A673 (cell line): ENCODE measurements around the gene PCBP3. TPM values are rescaled to one million over a fixed set of nuclear protein-coding genes. Genes with fewer than 3 reads are reported as not detected.

ENCODE experiments used
- Bru-seq: library from RNA; stranded (reverse); fragments of 400-500 nt; gene quantifications from one replicate; lab custom pipeline; 2021; lab: Mats Ljungman, UMichigan
- BruChase-seq, 2 experiments: library from RNA; stranded (reverse); fragments of 400-500 nt; gene quantifications; one replicate each; lab custom pipeline; 2021; lab: Mats Ljungman, UMichigan
- BruUV-seq: library from RNA; stranded (reverse); fragments of 400-500 nt; replicated peaks from 2 replicates; lab custom pipeline; 2021; lab: Mats Ljungman, UMichigan
- CTCF ChIA-PET: fragments of 300-600 bp; sonication (Branson Sonifier 250); formaldehyde crosslinking; loops from one replicate; lab custom pipeline; 2022; ENCODE audit warnings: antibody characterized with exemption; lab: Charles Lee
- POLR2A ChIA-PET: fragments of 300-600 bp; sonication (Branson Sonifier 250); formaldehyde crosslinking; loops from one replicate; lab custom pipeline; 2022; ENCODE audit warnings: antibody characterized with exemption; ENCODE audit not compliant: low non-redundant PET; lab: Charles Lee
- DNase-seq: peaks from one replicate; pipeline ENCODE4 v3.0.0-alpha.2; 2015; ENCODE audit warnings: low spot score
- H3K27ac ChIP-seq: fragments of 200-600 bp; sonication (generic); 2 replicates; pipeline ENCODE4 v1.5.1; 2016; ENCODE audit warnings: mixed run types, low read depth, mild to moderate bottlenecking, mixed read lengths, antibody characterized with exemption, low read length; ENCODE audit not compliant: poor library complexity, severe bottlenecking
- H3K27me3 ChIP-seq: fragments of 200-600 bp; sonication (generic); replicated peaks from 2 replicates; pipeline ENCODE4 v1.6.1; 2017; ENCODE audit warnings: mixed run types, low read depth, mild to moderate bottlenecking, mixed read lengths, antibody characterized with exemption, low read length; ENCODE audit not compliant: insufficient read depth, poor library complexity
- H3K36me3 ChIP-seq: fragments of 200-600 bp; sonication (generic); 2 replicates; pipeline ENCODE4 v1.6.1; 2016; ENCODE audit warnings: mixed run types, mild to moderate bottlenecking, mixed read lengths, antibody characterized with exemption, low read length; ENCODE audit not compliant: insufficient read depth, poor library complexity, severe bottlenecking
- H3K4me1 ChIP-seq: fragments of 200-600 bp; sonication (generic); 2 replicates; pipeline ENCODE4 v1.6.1; 2017; ENCODE audit warnings: mixed run types, mild to moderate bottlenecking, mixed read lengths, antibody characterized with exemption, low read length; ENCODE audit not compliant: insufficient read depth, poor library complexity, severe bottlenecking
- H3K4me3 ChIP-seq: fragments of 200-600 bp; sonication (generic); 2 replicates; pipeline ENCODE4 v1.5.1; 2016; ENCODE audit warnings: low read depth, mixed run types, mild to moderate bottlenecking, mixed read lengths, low read length; ENCODE audit not compliant: poor library complexity, severe bottlenecking
- H3K9me3 ChIP-seq: fragments of 200-600 bp; sonication (generic); 2 replicates; pipeline ENCODE4 v1.6.1; 2016; ENCODE audit warnings: mixed run types, low read depth, mild to moderate bottlenecking, mixed read lengths, antibody characterized with exemption, low read length; ENCODE audit not compliant: poor library complexity, severe bottlenecking
- EZH2 ChIP-seq: fragments of 200-600 bp; sonication (generic); IDR thresholded peaks from 2 replicates; pipeline ENCODE4 v1.6.1; 2017; ENCODE audit warnings: borderline replicate concordance, low read depth, mild to moderate bottlenecking, mixed read lengths, antibody characterized with exemption, low read length; ENCODE audit not compliant: poor library complexity, severe bottlenecking
- intact Hi-C: fragments of 100-400 bp; cut with micrococcal nuclease; formaldehyde crosslinking; loops from one replicate; pipeline ENCODE4 v1.10.0; 2022; ENCODE audit not compliant: unreplicated experiment
- long read RNA-seq: library from polyadenylated mRNA; stranded (forward); transcript quantifications from one replicate; pipeline ENCODE4 v2.0.0, GENCODE V29; 2022
- total RNA-seq: library from RNA; stranded (reverse); gene quantifications from 2 replicates; pipeline ENCODE4 v1.2.3, GENCODE V29; 2021
- TF ChIP-seq, protein P1 (sequence below): fragments of 300-800, 200-600 bp; sonication (generic); conservative IDR thresholded peaks from 2 replicates; pipeline ENCODE4 v1.5.1; 2017; ENCODE audit warnings: low read depth, mild to moderate bottlenecking, antibody characterized with exemption, low read length, moderate library complexity, mixed read lengths

PCBP3 gene
- total RNA-seq (22.0 and 25.6 TPM in 2 replicates), Bru-seq, nascent RNA (percentile 66 among the genes with signal in this experiment), BruChase-seq, experiment 1, labeled RNA remaining after a 2-hour chase (percentile 69 among the genes with signal in this experiment), BruChase-seq, experiment 2, labeled RNA remaining after a 6-hour chase (percentile 75 among the genes with signal in this experiment)
- long read RNA-seq, partial matches to known transcripts, result 2 of 41 reads
- long read RNA-seq, other reads (novel, unspliced or antisense), result 38 of 41 reads

DNA sequence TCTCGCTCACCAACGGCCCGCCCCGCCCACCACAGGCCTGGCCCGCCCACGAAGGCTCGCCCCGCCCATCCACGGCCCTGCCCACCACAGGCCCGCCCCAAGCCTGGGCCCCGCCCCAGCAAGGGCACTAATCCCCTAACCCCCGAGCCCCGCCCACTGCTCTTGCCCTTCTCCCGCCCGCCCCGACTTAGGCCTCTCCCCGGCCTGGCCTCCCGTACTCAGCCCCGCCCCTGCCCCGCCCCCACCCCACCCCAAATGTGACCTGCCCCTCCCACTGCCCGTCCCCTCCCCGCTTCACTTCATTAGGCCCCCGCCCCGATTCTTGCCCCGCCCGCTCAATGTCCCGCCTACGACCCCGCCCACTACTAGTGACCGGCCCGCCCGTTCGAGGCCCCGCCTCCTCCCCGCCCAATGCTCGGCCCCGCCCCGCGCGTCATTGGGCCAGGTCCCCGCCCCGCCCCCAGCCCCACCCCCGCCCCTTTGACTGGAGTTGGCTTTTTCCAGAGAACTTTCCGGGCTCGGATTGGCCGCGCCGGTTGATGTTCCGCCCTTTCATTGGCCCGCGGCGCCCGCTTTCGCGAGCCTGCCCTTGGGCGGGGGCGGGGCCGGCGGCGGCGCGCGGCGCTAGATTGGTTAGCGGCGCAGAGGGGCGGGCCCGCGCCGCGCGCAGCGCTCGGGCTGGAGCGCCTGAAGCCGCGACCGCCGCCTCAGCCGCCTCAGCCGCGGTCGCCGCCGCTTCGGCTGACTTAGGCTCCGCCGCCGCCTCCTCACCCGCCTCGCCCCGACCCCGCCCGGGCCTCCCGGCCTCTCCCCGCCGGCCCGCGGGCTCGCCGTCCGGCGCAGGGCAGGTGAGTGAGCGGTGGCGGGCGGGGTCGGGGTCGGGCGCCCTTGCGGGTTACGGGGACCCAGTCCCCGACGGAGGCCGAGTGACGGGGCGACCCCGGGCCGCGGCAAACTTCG lies at the start of gene PCBP3:
TSS of gene PCBP3 (plus strand) at position 705 of the 960 bp plus-strand sequence. CDS start 206,361 bp downstream, outside the sequence.
- Histone ChIP-seq H3K9me3 (no peaks in the 10 kb centered on the region), H3K4me1 (peaks cover 37% of the 10 kb centered on the region), H3K36me3 (no peaks in the 10 kb centered on the region), H3K4me3 (peak within 1 kb of the TSS; percentile 54), H3K27me3 (no peaks in the 10 kb centered on the region), H3K27ac (peak within 1 kb of the TSS; percentile 80)
- POLR2A ChIA-PET, result no interaction called here
- TF ChIP-seq, protein P1, sequence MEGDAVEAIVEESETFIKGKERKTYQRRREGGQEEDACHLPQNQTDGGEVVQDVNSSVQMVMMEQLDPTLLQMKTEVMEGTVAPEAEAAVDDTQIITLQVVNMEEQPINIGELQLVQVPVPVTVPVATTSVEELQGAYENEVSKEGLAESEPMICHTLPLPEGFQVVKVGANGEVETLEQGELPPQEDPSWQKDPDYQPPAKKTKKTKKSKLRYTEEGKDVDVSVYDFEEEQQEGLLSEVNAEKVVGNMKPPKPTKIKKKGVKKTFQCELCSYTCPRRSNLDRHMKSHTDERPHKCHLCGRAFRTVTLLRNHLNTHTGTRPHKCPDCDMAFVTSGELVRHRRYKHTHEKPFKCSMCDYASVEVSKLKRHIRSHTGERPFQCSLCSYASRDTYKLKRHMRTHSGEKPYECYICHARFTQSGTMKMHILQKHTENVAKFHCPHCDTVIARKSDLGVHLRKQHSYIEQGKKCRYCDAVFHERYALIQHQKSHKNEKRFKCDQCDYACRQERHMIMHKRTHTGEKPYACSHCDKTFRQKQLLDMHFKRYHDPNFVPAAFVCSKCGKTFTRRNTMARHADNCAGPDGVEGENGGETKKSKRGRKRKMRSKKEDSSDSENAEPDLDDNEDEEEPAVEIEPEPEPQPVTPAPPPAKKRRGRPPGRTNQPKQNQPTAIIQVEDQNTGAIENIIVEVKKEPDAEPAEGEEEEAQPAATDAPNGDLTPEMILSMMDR, result no peak
- no peak for TF ChIP-seq EZH2
- BruUV-seq, result no TSS peak
- intact Hi-C loops, result loop anchor here (5.0 to 10.0 kb wide), 3 partner anchors 86 to 174 kb away; no protein-coding TSS in a partner anchor
- CTCF ChIA-PET, result no interaction called here
- DNase-seq, result peak; percentile 98

DNA sequence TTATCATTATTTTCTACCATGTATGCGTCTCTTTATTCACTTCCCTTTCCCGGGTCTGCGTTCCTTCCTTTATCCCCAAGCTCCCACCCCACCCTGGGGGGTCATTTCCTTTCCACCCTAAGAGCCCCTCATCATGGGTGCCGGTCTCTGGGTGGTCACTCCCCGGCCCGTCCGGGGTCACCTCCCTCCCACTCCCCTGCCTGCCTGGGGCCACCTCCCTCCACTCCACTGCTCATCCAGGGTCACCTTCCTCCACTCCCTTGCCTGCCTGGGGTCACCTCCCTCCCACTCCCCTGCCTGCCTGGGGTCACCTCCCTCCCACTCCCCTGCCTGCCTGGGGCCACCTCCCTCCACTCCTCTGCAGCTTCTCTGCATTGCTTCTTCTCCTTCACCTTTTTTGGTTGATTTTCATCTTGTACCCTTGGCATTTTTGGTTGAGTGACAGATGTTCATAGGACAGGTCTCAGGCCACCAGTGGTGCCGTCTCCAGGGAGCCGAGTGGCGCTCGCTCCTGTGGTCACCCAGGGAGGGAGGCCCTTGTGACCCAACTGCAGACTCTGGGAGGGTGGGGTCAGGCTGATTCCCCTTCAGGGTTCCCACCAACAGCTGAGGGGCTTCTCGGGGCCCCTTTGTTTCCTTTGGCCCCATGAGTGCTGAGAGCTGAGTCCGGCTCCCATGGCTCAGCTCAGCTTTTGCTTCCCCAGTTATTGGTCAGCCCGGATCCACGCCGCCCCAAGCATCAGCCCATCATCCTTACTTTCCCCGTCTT lies 48.6 kb upstream of the PCBP3 start:
- no TSS peak for BruUV-seq
- no peak overlapping the region for H3K4me3 ChIP-seq
- H3K4me1 ChIP-seq, result no peaks in the 10 kb centered on the region
- no peaks in the 10 kb centered on the region for H3K27me3 ChIP-seq
- CTCF ChIA-PET, result no interaction called here
- DNase-seq, result no peak
- TF ChIP-seq EZH2, result no peak
- TF ChIP-seq, protein P1, result no peak
- no peaks in the 10 kb centered on the region for H3K36me3 ChIP-seq
- H3K27ac ChIP-seq, result no peak overlapping the region
- POLR2A ChIA-PET, result no interaction called here
- intact Hi-C loops, result no loop called here
- no peaks in the 10 kb centered on the region for H3K9me3 ChIP-seq
